Heart left ventricle (tissue), 13 donors: Measurements from ENCODE around the gene FLCN.

Source experiments
- POLR2A ChIP-seq, 2 donors: fragments of 450-650 bp; IDR thresholded peaks; one replicate each; pipeline ENCODE4 v1.6.1; 2017; ENCODE audit warnings: antibody characterized with exemption in 2 of 2, mild to moderate bottlenecking in 2 of 2, moderate library complexity in 2 of 2
- TF ChIP-seq, protein P1 (sequence below), 12 donors: fragments of 200-600 bp; sonication (generic) in 4 of 12; IDR thresholded peaks; one replicate each; pipeline versions ENCODE4 v1.5.0 to v1.8.0; 2018 to 2022; ENCODE audit warnings: antibody characterized with exemption in 12 of 12, mild to moderate bottlenecking in 5 of 12
- donor health status: ischemic (EF 13 %, LVEDD 7.1; RV severe dilation, severe dysfunction).
- donor health status: DM: no; HTN: yes; CAD: no.
- donor health status: DM: no; HTN: no; CAD: no.
- donor health status: ischemic (EF 25% LVEDD 6.9; RV normal size, moderate dysfunction).
- donor health status: ischemic (EF 25% LVEDD 5.7; RV mildly dilated, moderate dysfunction).
- donor health status: ischemic (EF 35%, LVEDD 5.7; RV mildly dilated, moderate dysfunction).
- donor health status: nonischemic (EF 11% LVEDD 7.7; RV severe dilation, severe dysfunction).
- donor health status: DM: yes; HTN: yes; CAD: no.
- donor health status: PGD.
- donor health status: ischemic (EF 29% LVEDD 5.4; RV normal size, mild dysfunction).
- donor health status: nonischemic (EF 23%, LVEDD 6.1; RV moderate dilation, normal function).

DNA sequence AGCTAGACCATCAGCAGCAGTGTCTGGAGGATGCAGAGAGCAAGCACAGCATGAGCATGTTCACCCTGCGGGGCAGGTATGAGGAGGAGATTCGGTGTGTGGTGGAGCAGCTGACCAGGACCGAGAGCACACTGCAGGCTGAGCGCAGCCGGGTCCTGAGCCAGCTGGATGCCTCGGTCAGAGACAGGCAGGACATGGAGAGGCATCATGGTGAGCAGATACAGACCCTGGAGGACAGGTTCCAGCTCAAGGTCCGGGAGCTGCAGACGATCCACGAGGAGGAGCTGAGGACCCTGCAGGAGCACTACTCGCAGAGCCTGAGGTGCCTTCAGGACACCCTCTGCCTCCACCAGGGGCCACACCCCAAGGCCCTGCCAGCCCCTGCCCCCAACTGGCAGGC lies 69.6 kb downstream of the FLCN start:
- TF ChIP-seq, protein P1, sequence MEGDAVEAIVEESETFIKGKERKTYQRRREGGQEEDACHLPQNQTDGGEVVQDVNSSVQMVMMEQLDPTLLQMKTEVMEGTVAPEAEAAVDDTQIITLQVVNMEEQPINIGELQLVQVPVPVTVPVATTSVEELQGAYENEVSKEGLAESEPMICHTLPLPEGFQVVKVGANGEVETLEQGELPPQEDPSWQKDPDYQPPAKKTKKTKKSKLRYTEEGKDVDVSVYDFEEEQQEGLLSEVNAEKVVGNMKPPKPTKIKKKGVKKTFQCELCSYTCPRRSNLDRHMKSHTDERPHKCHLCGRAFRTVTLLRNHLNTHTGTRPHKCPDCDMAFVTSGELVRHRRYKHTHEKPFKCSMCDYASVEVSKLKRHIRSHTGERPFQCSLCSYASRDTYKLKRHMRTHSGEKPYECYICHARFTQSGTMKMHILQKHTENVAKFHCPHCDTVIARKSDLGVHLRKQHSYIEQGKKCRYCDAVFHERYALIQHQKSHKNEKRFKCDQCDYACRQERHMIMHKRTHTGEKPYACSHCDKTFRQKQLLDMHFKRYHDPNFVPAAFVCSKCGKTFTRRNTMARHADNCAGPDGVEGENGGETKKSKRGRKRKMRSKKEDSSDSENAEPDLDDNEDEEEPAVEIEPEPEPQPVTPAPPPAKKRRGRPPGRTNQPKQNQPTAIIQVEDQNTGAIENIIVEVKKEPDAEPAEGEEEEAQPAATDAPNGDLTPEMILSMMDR (IDR thresholded peaks at IDR 0.05): no peak
- TF ChIP-seq POLR2A (IDR thresholded peaks at IDR 0.05): no peak
